HTR-8/SVneo (cell line): ENCODE results near the gene FLYWCH1.

Experiments
- DNase-seq: peaks from one replicate; pipeline ENCODE4 v3.0.0; 2011; ENCODE audit warnings: low spot score, mixed read lengths; ENCODE audit not compliant: insufficient read length
- FAIRE-seq: peaks from 2 replicates; lab custom pipeline; 2011; peaks lifted over from hg19 to GRCh38; lab: Jason Lieb, UNC

The FLYWCH1 gene

GRCh38 chr16:2911638-2912329, at the start of gene FLYWCH1:
FLYWCH1 (plus strand) TSS chr16:2911931; CDS start chr16:2929686, 17,755 bp downstream.
- DNase-seq (peak; percentile 95), FAIRE-seq (peak; percentile 85)

GRCh38 chr16:2865651-2866050, 46.1 kb upstream of the FLYWCH1 start:
- no peak for DNase-seq
- FAIRE-seq, result no peak

- FAIRE-seq (no peak), DNase-seq (no peak)
Observed at GRCh38 chr16:2866431-2866830, 45.3 kb upstream of the FLYWCH1 start.

GRCh38 chr16:2867661-2867986, 44.1 kb upstream of the FLYWCH1 start:
- no peak for DNase-seq
- no peak for FAIRE-seq

- FAIRE-seq (peak; percentile 85), DNase-seq (peak; percentile 96)
Observed at GRCh38 chr16:2867987-2868789, 43.5 kb upstream of the FLYWCH1 start.

- FAIRE-seq, result no peak
- DNase-seq, result no peak
Observed at GRCh38 chr16:2871926-2872325, 39.8 kb upstream of the FLYWCH1 start.

GRCh38 chr16:2874032-2874911, 37.5 kb upstream of the FLYWCH1 start:
- DNase-seq, result no peak
- FAIRE-seq, result no peak

- DNase-seq, result peak; percentile 50
- peak; percentile 79 for FAIRE-seq
Observed at GRCh38 chr16:2874912-2875362, 36.8 kb upstream of the FLYWCH1 start.

- DNase-seq (no peak), FAIRE-seq (no peak)
Observed at GRCh38 chr16:2879854-2880508, 31.8 kb upstream of the FLYWCH1 start.

GRCh38 chr16:2881783-2882649, 29.7 kb upstream of the FLYWCH1 start:
- DNase-seq, result peak; percentile 17
- no peak for FAIRE-seq

- FAIRE-seq (peak; percentile 99), DNase-seq (peak; percentile 97)
Observed at GRCh38 chr16:2882650-2883457, 28.9 kb upstream of the FLYWCH1 start, which contains the start of gene FLYWCH2. FLYWCH2 (plus strand) TSS chr16:2883215; CDS start chr16:2896450, 13,235 bp downstream.

- FAIRE-seq, result no peak
Observed at GRCh38 chr16:2883458-2883908, 28.2 kb upstream of the FLYWCH1 start.

GRCh38 chr16:2884041-2884451, 27.7 kb upstream of the FLYWCH1 start:
- no peak for DNase-seq
- no peak for FAIRE-seq

More at GRCh38 chr16:2883458-2883908, 28.2 kb upstream of the FLYWCH1 start:
- DNase-seq, result no peak

GRCh38 chr16:2894231-2894630, 17.5 kb upstream of the FLYWCH1 start:
- no peak for FAIRE-seq
- no peak for DNase-seq

- DNase-seq (peak; percentile 56), FAIRE-seq (peak; percentile 92)
Observed at GRCh38 chr16:2895813-2896212, 15.9 kb upstream of the FLYWCH1 start.

GRCh38 chr16:2896480-2897010, 15.2 kb upstream of the FLYWCH1 start:
- FAIRE-seq, result no peak
- no peak for DNase-seq

- DNase-seq, result no peak
- FAIRE-seq, result no peak
Observed at GRCh38 chr16:2897110-2897509, 14.6 kb upstream of the FLYWCH1 start.
